Activated T-cell treated with anti-CD3 and anti-CD28 coated beads for 24 hours (primary cell): Measurements from ENCODE around the gene C3orf38.
"Not testable (repeated sequence)": the region's sequence is repeated elsewhere in the genome, so short reads cannot be mapped to it uniquely, and the experiment has no call there.

Experiments used
- DNase-seq: peaks from one replicate; pipeline ENCODE4 v3.0.0-alpha.2; 2020; ENCODE audit warnings: low read depth

Gene C3orf38

DNA sequence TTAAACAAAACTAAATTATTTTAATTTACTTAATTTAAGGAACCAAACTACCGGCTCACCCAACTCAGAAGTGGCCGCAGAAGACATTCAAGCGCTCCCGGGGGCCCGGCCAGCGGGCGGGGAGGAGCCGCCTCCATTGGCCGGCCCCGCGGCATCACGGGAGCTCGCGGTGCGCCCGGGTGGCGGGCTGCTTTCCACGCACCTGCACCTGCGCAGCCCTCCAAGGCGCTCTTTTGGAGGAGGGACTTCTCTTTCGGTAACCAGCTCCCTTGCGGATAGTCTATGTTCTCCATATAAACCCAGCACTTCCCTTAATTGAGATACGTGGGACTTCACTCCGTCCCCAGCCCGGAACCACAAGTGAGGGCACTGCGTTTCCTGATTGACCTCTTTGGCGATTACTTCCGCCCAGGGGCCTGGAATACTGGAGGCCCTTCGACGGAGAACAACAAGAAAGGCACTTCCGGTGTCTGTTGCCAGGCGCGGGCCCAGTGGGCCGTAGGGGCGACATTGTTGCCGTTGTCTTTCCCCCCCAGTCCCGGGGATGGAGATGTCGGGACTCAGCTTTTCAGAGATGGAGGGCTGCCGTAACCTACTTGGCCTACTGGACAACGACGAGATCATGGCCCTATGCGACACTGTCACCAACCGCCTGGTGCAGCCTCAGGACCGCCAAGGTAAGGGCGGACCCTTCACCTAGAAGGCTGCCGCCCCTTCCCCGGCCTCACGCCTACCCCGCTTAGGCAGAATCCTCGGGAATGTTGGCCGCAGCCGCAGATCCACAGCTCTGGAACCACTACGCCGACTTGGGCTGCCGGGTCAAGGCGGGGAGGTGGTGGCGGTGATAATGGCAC is at the start of gene C3orf38:
Gene C3orf38 (plus strand): TSS at position 451 of the 854 bp plus-strand sequence. CDS start 94 bp downstream, at position 545.
- DNase-seq, result peak; percentile 74

DNA sequence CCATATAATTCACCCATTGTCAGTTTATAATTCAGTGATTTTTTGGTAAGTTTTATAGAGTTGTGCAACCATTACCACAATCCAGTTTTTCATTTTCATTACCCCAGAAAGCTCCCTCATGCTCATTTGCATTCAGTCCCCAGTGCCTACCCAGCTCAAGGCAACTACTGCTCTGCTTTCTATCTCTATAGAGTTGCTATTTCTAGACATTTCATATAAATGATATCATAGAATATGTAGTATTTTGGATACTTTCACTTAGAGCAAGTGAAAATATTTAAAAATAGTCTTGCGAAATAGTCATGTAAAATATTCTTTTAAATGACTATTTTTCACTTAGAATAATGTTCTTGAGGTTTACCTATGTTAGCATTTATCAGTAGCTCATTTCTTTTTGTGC is 48.6 kb upstream of the C3orf38 start:
- no peak for DNase-seq

DNA sequence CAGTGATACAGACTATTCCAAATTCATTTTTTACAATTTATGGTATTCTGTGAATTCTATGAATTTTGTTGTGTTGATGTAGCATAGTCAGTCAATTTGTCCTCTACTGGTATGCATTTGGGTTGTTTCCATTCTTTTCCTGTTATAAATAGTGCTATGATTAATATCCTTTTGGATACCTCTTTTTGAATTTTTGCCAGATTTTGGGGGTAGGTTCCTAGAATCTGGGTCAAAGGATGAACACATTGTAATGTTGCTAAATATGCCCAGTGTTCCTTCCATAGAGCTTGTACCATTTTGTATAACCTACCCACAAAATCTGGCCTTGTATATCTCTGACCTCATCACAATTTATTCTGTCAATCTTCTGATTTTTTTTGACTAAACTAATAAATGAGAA is 44.4 kb upstream of the C3orf38 start:
- DNase-seq, result no peak

DNA sequence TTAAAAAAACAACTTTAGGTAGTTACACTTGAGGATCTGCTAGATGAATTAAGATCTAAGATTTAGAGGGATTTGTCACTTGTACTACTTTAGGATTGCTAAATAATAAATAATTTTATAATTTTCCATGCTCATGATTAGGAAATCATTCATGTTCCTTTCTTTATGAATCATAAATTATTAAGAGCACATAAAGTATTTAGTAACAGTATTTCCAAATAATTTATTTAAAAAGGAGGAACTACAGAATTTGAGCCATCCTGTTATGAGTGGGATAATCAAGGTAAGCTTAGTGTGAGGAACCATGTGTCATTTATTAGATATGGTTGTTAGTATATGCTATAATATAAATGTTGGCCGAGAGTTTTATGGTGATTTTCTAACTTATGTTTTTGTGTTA is 37.5 kb upstream of the C3orf38 start:
- DNase-seq, result no peak

DNA sequence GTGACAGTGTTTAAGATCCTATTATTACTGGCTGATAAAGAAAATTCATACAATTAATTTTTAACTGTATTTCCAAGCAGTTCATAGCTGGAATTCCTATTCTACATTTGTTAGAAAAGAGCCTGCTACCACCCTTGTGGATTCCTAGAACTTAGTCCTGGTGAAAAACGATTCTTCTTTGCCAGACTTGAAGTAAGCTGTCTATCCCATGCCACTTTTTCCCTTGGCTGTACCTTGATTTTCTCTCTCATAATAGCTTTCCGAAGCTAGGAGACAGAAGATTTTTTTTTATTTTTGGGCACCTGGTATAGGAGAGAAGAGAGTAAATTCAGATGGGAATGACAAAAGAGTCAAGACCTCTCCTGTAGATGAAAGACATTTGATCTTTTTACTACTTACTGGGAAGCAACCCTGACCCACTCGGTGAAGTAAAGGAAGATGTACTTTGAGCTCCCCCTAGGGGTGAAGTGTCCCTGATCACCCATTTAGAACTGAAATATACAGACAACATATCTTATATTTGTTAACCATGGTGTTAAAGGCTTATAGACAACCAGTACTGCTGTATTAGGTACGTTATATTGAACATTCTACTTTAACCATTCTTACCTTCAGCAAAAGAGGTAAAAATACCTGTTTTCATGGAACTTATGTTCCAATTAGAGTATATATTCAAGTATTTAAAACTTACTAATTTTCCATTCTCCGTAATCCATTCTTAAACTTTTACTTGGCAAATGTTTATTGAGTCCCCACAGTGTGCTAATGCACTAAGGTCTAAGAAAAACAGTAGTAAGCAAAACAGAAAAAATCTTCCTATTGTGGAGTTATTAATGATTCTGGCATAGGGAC is 36.2 kb upstream of the C3orf38 start:
- peak; percentile 36 for DNase-seq

DNA sequence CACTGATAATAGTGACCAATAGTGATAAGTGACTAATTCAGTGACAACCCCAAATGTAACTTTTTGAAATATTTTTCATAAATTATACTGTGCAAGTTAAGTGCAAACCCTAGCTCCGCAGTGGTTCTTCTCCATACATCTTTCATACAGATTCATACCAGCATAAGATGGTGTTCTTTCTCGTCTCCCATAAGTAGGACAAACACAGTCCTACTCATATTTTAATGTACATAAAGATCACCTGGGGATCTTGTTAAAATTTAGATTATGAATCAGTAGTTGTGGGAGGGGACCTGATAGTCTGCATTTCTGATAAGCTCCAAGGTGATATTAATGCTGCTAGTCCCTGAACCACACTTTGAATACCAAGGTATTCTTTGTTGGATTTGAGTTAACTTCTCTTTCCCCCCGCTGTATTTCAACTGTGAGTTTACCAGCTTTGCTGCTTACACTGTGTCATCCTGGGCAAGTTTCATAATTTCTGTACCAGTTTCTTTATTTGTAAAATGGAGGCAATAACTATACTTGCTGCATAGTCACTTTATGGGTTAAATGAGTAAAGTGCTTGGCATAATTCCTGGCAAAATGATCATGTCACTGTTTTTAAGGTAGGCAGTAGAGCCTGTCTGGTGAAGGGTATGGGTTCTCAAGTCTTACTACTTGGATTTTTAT is 34.7 kb upstream of the C3orf38 start:
- DNase-seq, result no peak

DNA sequence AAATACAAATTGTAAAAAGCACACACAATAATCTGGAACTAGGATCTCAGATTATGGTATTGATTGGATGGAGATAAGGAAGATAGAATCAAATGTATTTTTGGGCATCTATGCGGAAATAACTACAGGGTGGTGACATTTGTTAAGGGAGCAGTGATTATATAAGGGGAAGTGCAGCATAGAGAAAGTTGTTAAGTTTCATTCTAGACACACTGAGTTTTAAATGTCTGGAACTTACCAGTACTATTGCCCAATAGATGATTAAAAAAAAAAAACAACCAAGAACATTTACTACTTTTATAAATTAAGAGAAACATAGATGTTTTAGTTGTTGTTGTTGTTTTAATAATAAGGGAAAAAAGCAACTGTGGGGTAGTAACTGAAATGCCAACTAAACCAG is 32.1 kb upstream of the C3orf38 start:
- DNase-seq, result no peak

DNA sequence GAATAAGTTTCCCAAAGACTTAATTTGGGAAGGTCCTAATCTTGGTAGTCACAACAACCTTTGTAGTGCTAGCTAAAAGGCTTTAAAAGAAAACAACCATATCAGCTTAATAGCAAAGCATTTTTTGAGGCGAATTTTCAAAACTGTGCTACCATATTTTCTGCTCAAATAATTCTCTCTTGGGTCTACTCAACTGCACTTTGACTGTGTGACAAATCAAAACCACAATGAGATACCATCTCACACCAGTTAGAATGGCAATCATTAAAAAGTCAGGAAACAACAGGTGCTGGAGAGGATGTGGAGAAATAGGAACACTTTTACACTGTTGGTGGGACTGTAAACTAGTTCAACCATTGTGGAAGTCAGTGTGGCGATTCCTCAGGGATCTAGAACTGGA is 31.2 kb upstream of the C3orf38 start:
- not testable (repeated sequence) for DNase-seq

DNA sequence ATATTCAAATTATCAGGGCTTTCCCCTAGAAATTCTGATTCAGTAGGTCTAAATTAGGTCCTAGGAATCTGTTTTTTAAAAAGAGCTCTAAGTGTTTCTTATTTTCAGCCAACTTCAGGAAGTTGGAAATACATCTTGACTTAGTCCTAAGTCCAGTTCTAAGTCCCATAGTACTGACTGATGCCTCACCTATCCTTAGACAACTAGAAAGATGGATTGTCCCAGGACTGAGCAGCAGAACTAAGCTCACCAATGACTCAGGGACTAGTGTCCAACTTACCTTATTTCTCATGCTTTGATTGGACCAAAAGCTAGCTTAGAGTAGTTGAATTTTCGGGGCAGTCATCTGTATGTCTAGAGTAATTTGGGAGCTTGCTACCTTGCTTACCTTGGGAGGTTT is 26.2 kb upstream of the C3orf38 start:
- no peak for DNase-seq

DNA sequence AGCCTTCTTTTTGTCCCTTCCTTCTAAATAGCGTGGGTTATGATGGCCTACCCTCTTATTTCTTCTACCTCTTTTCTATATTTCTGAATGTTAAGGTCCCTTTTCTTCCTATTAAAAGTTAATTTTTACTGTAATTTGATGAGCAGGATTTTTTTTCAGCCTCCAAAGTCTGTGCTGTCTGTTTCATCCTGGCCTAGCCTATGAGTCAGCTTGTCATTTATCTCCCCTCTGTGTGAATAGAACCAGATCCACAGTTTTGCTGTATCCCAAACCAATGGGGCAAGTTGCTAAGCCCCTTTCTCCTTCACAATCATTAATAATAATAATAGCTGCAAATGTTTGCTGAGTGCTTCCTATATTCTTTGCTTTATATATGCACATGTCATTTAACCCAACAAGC is 18.1 kb upstream of the C3orf38 start:
- no peak for DNase-seq

DNA sequence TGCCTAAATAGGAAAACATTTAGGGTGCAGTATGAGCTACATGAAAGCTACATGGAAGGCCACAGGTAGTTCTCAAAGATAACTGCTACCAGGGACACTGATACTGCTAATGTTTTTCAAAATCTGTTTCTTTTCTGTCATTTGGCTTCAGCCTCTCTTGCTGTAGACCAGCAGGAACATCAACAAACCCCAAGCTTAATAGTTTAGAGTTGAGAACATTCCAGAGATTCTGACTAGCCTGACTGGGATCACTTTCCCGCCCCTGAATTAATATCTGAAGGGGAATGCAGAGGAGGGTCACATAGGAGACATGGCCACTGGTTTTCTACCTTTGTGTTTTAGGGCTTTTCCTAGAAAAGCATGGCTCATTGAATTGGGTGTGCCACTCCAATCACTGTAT is 16.9 kb upstream of the C3orf38 start:
- no peak for DNase-seq

DNA sequence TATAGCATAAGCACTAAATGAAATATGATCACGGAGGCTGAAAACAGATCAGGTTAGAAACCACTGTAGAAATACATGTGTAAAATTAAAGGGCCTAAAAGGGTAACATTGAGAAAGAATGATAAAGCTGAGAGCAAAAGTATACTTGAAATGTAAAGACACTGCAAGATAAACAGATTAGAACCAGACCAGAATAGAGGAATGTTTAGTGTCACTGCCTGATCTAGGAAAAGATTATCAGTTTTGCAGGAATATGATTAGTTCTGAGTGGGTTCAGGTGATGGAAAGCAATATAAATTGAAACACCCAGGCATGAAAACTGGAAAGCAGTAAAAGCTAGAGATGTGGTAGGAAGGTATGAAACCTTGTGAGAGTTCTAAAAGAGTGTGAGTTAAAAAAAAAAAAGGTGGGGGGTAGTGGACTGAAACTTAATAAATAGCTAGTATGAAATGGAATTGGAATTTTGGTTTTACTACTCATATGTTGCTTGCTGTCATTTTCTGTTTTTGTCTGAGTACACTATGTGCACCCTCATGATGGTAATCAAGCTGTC is 16.0 kb upstream of the C3orf38 start:
- no peak for DNase-seq

DNA sequence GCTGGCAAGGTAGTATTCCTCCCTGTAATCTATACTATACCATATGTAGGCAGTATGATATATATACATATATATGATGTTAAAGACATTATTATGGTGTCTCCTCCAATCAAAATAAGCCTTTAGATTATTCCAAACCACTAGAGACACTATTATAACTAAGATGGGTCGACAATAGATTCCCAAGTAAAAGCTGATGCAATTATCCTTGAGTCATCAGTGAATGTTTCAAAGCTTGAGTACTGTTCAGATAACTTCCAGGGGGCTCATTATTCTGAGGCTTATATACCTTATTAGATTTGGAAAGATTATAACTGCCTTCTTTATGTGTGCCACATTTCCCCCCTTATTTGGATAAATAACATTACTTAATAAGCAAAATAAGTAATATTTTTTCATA is 11.9 kb upstream of the C3orf38 start:
- DNase-seq, result no peak

DNA sequence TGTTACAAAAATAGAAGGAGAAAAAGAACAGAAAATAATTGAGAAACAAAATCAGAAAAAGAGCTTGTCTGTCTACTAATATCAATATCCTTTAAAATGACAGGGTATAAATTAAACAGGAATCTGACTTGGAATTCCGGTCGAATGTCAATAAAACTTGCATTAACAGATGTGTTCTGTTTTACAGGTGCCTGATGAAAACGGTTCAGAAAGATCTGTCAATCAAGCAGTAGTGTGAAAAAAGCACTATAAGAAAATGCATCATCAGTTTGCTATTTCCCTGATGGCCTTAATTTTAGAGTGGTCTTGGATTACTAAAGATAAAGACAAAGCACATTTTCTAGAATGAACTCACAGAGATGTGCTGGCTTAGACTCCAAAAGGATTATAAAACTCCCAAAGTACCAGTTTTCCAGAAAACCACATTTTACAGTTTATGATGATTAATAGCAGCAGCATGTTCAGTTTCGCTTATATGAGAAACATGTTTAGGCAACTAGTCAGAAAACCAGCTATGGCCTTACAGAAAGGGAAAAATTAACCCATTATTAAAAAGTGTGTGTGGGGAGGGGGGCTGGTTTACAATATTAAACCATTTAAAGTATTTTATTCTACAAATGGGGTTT is 8.2 kb upstream of the C3orf38 start:
- no peak for DNase-seq

DNA sequence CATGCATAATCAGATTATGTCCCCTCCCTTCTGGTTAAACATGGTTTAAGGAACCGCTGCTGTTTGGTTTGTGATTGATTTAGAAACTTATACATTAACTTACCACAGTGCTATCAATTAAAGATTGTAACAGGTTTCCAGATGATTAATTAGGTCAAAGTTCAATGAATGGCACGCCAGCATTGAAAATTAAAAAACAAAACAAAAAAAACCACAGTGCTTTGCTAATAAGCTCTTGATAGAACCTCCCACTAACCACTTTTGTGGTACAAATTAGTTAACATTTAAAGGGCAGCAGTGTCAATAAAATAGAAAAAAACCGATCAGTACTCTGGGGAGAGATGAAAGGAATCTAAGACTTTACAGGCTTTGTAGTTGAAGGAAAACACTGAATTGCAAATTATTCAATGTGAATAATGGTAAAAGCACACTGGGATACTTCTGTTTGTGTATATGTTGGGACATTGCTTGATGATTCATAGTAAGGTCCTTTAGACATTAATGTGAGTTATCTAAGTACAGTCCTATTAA is 7.6 kb upstream of the C3orf38 start:
- no peak for DNase-seq

DNA sequence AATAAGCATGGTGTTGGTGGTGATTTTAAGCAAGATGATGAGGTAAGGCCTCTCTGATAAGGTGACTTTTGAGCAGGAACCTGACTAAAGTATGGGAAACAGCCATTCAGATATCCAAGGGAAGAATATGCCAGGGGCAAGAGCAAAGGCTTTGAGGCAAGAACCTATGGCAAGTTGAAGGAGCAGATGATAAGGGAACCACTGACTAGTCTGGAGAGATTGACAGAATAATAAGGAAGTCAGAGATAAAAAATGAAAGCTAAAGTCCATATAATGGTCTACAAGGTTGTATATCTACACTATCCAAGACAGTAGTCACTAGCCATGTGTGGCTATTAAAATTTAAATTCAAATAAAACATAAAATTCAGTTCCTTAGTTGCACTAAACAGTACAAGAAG is 2.5 kb upstream of the C3orf38 start:
- no peak for DNase-seq

DNA sequence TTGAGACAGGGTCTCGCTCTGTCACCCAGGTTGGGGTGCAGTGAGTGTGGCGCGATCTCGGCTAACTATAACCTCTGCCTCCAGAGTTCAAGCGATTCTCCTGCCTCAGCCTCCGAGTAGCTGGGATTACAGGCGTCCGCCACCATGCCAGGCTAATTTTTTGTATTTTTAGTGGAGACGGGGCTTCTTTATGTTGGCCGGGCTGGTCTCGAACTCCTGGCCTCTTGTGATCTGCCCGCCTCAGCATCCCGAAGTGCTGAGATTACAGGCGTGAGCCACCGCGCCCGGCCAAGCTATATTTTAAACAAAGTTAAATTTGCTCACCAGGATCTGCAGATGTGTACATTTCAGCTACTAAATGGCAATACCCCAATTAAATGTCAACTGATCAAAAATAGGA is 1.1 kb upstream of the C3orf38 start:
- no peak for DNase-seq

DNA sequence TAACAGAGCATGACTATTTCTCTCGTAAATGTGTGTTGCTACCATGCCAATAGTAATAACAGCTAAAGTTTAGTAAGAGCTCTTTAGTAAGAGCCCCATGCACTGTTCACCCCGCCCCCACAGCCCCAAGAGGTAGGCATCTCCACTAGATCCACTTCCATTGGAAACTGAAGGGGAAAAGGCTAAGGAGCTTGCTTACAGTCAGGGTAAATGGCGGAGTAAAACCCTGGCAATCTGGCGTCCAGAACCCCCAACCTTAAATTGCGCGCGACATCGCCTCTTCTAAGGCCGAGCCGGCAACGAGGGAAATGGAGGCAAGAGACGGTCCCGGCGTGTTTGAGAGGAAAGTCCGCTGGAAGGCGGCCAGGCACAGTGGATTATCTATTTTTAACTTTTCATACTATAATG is 654 bp upstream of the C3orf38 start:
- no peak for DNase-seq

DNA sequence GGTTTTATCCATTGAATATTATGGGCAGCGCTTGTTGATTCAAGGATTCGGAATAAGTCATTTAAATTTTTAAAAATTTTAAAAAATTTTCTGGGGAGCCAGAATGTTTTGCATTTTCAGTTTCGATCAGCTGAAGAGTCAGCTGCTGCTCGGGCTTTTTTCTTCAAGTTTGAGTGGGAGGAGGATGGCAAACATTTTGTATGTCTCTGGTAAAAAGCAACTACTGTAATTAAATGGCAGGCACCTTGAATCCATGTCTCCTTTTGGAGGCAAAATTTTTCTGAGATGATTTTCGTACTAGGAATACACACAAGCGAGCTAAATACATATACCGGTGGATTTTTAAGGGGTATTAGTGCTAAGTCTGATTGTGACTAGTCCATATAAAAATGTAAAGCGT is 612 bp downstream of the C3orf38 start:
- peak; percentile 10 for DNase-seq

DNA sequence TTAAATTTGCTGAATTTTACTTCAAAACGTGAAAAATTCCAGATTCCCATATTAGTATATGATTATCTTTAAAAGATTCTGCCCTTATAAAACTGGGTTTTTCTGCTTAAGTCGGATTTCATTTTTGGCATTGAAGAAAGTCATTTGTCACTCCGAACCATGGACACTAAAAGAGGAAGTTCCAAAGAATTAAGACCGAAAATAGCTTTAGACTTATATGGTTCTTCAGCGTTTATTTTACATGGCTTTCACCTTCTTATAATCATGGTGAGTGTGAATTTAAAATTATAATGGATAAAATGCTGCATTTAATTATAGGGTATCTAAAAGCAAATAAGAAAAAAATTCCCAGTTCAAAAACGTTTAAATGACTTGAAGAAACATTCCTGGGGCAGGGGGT is 1.0 kb downstream of the C3orf38 start:
- no peak for DNase-seq

DNA sequence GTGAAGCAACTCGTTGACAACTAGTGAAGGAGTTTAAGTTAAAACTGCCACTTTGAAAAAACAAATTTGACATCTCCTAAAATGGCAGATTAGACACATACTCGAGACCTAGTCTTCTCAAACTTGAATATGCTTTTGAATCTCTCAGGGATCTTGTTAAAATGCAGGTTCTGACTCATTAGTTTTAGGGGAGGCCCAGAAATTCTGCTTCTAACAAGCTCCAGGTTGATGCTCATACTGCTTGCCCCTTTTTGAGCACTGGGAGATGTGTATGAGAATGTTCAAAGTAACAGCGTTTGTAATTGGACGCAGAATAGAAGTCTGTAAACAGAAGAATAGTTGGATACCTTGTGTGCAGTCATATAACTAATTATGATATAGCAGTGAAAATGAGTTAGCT is 1.6 kb downstream of the C3orf38 start:
- DNase-seq, result peak; percentile 1

DNA sequence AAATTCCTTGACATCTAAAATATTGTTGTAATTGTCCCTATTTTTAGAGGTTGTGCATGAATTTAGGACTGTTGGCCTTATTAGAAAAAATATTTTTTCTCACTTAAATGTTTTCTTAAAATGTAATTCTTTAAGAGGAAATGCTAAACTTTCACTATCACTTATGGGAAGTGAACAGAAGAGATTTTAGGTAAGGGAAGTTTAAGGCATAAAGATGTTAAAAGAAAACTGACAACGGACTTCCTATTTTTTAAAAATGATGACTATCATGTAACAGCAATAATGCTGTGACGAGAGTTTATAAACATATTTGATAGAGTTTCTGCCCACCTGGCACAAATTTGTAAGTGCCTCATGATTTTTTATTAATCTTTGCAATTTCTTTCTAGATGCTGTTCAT is 3.1 kb downstream of the C3orf38 start:
- no peak for DNase-seq
